ENCODE measurements around the gene NUDT1.

Gene NUDT1

DNA sequence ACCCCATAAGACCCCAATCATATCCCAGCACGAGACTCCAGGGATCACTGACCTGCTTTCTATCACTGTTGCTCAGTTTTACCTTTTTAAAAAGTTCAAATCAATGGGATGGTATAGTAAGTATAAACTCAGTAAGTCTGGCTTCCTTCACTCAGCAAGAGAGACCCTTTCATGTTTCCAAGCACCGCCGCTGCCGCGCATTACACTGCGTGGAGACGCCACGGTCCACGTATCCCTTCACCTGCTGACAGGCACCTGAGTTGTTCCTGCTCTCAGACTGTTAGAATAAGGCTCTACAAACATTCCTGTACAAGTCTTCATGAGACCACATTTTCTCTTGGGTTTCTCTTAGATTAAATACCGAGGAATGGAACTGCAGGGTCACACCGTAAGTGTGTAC is 37.6 kb upstream of the NUDT1 start:
- in situ Hi-C loops (cut with MboI; ENCODE audit: low sequenced_read_pairs) = loop anchor here (25.0 kb wide), 1 partner anchor 417 kb away; no protein-coding TSS in a partner anchor

GRCh38 chr7:2205036-2205780 is 36.8 kb upstream of the NUDT1 start:
- in situ Hi-C loops (cut with MboI; ENCODE audit: low sequenced_read_pairs) = loop anchor here (25.0 kb wide), 1 partner anchor 418 kb away; no protein-coding TSS in a partner anchor

GRCh38 chr7:2208712-2209111 is 33.3 kb upstream of the NUDT1 start:
- in situ Hi-C loops (cut with MboI; ENCODE audit: low sequenced_read_pairs) = loop anchor here (25.0 kb wide), 1 partner anchor 421 kb away; no protein-coding TSS in a partner anchor

GRCh38 chr7:2209146-2209960 is 32.7 kb upstream of the NUDT1 start:
- in situ Hi-C loops (cut with MboI; ENCODE audit: low sequenced_read_pairs) = loop anchor here (25.0 kb wide), 1 partner anchor 422 kb away; no protein-coding TSS in a partner anchor

DNA sequence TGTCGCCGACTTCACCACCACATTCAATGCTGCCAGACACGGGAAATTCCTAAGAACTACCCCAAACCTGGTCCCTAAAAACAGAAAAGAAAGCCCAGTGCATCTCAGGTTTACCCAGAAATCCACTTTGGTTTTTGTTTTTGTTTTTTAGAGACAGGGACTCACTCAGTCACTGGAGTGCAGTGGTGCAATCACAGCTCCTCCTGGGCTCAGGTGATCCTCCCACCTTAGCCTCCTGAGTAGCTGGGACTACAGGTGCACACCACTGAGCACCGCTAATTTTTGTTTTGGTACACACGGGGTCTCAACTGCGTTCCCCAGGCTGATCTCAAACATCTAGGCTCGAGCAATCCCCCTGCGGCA is 32.1 kb upstream of the NUDT1 start:
- in situ Hi-C loops (cut with MboI; ENCODE audit: low sequenced_read_pairs) = loop anchor here (25.0 kb wide), 1 partner anchor 423 kb away; no protein-coding TSS in a partner anchor

DNA sequence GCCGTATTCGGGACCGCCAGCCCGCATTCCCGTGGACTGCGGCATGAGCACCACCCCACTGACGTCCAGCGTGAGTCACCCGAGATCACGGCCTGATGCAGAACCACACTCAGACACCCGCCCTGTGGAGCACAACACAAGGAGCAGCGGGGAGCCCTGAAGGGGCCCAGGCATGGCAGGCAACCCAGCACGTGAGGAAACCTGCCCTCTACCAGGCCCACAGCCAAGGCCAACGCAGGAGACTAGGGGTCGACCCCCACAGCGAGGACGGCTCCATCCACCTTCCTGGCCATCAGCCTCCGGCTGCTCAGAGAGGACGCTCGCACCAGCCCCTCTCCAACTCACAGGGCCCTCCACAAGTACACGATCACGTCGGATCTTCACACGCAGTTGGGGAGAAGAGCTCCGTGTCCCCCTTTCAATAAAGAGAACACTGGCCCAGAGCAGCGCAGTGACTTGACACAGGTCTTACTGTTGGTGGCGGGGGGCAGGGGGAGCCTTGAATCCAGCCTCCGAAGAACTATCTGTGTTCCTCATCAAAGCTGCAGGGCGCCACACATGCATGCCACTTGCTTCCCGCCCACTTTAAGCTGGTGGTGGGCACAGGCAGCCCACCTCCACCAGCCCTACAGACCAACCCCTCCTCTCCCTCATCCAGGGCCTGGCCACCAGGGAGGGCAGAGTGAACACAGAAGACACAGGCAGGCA is 31.3 kb upstream of the NUDT1 start:
- in situ Hi-C loops (cut with MboI; ENCODE audit: low sequenced_read_pairs) = loop anchor here (25.0 kb wide), 1 partner anchor 423 kb away; no protein-coding TSS in a partner anchor

DNA sequence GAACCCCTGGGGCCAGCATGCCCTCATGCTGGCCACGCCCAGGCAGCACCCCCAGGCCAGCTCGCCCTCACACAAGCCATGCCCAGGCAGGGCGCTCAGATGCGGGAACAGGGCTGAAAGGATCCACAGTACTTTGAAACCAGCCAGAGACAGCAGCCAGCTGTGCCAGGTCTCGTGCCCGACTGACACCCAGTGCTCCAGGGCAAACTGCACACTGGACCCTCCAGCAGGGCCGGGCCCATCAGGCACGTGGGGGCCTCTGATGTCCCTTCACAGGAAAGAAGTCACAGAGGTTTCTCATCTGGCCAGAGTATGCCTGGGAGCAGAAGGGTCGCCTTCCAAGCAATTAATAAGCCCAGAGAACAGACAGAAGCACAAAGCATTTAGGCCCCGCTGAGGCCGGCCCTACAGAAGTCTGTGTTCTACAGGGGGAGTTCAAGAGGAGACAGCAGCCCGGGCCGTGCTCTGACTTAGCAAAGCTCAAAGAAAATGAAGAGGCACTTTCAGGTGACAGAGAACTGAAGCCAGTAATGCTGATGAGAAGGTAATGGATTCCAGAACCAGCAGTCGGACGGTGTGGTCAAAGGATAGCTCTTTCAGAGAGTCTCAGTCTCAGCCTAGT is 30.7 kb upstream of the NUDT1 start:
- in situ Hi-C loops (cut with MboI; ENCODE audit: low sequenced_read_pairs) = loop anchor here (25.0 kb wide), 1 partner anchor 424 kb away; no protein-coding TSS in a partner anchor

DNA sequence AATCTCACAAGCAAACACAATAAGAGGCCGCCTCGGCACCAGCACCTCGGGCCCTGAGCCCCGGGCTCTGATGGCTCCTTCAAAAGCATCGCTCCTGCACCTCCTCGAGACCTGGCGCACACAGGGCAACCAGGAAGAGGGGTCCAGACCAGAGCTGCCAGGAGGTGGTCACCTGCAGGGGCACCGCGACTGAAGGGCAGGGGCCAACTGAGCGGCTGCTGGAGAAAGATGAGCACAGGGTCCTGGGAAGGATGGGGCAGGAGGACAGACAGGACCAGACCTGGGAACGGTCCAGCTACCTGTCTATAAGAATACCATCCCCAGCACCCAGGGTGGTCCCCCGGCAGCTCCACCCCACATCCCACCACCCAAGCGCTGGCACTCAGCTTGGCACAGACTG is 30.1 kb upstream of the NUDT1 start:
- in situ Hi-C loops (cut with MboI; ENCODE audit: low sequenced_read_pairs) = loop anchor here (25.0 kb wide), 1 partner anchor 425 kb away; no protein-coding TSS in a partner anchor

DNA sequence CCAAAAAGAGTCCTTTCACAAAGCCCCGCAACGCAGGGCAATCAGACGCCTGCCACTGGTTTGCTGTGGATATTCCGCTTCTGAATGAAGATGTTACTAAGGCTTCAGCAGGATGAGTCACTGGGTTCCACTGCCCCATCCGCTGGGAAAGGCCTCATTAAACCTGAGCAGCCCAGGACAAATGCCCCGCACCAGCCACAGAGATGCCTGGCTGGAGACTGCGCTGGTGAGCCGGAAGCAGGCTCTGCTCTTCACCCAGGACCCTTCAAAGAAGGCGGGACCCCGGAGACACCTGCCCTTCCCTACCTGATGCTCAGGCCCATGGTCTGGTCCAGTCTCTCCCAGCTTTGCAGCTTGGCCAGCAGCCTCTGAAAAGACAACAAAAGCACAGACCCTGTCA is 29.1 kb upstream of the NUDT1 start:
- in situ Hi-C loops (cut with MboI; ENCODE audit: low sequenced_read_pairs) = loop anchor here (25.0 kb wide), 1 partner anchor 426 kb away; no protein-coding TSS in a partner anchor

DNA sequence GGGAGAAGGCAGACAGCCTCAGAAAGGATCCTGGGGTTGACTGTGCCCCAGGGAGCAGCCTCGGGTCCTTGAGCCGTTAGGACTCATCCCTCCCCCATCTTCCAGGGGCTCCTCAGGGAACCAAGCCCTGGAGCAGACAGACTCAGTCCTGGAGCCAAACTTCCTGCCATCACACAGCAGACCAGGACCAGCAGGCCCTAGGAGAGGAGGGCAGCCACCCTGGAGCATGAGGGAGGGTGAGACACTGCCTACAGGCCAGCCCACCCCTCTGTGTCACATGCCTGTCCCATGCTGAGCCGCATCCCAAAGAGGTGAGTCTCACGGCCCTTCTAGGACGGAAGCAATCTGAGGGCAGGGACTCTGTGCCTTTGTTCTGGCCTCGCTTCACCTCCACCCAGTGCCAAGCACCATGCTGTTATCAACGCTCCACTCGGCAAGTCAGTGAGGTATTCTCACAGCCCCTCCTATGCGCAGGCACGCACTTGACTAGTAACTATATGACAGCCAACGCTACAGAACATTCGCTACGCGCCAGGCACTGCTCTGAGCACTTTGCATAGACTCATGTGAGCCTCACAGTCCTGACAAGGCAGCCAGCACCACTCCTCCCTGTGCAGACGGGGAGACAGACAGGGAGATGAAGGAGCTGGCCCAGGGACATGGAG is 28.3 kb upstream of the NUDT1 start:
- in situ Hi-C loops (cut with MboI; ENCODE audit: low sequenced_read_pairs) = loop anchor here (25.0 kb wide), 1 partner anchor 426 kb away; no protein-coding TSS in a partner anchor

DNA sequence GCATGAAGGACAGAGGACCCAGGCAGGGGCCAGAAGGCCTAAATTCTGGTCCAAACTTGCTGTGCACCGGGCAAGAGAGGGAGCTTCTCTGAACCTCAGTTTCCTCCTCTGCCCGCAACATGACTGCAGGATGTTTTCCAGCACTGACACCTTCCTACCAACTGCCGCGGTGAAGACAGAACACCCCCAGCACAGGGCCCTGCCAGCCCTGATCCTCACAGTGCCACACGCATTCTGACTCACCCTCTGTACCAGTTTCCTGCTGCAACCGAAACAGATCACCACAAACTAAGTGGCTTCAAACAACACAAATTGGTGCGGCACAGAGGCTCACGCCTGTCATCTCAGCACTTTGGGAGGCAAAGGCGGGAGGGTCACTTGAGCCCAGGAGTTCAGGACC is 27.4 kb upstream of the NUDT1 start:
- in situ Hi-C loops (cut with MboI; ENCODE audit: low sequenced_read_pairs) = loop anchor here (25.0 kb wide), 1 partner anchor 427 kb away; no protein-coding TSS in a partner anchor

- in situ Hi-C loops (cut with MboI; ENCODE audit: low sequenced_read_pairs) = loop anchor here (25.0 kb wide), 1 partner anchor 429 kb away; no protein-coding TSS in a partner anchor
Observed at GRCh38 chr7:2215851-2216250, 26.2 kb upstream of the NUDT1 start.

- in situ Hi-C loops (cut with MboI; ENCODE audit: low sequenced_read_pairs) = loop anchor here (25.0 kb wide), 1 partner anchor 430 kb away; no protein-coding TSS in a partner anchor
Observed at GRCh38 chr7:2217206-2217605, 24.8 kb upstream of the NUDT1 start.

GRCh38 chr7:2217716-2218443 is 24.1 kb upstream of the NUDT1 start:
- in situ Hi-C loops (cut with MboI; ENCODE audit: low sequenced_read_pairs) = loop anchor here (25.0 kb wide), 1 partner anchor 431 kb away; no protein-coding TSS in a partner anchor

- in situ Hi-C loops (cut with MboI; ENCODE audit: low sequenced_read_pairs) = loop anchor here (25.0 kb wide), 1 partner anchor 431 kb away; no protein-coding TSS in a partner anchor
Observed at GRCh38 chr7:2218444-2218785, 23.6 kb upstream of the NUDT1 start.

DNA sequence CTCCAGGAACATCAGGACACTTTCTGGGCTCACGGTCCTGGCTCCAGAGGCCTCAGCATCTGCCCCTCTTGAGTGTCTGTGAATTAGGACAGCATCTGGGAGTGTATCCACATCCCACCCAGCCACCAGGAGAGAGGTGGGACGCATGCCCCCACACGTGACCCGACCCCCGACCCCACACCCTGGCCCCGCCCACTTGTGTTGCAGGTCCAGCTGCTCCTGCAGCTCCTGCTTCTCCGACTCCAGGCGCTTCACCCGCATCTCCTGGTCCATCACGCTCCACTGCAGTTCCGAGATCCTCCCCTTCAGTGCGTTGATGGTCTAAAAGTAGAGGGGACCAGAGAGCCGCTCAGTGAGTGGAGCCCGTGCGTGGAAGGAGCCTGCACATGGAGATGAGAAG is 22.9 kb upstream of the NUDT1 start:
- in situ Hi-C loops (cut with MboI; ENCODE audit: low sequenced_read_pairs) = loop anchor here (25.0 kb wide), 1 partner anchor 432 kb away; no protein-coding TSS in a partner anchor

DNA sequence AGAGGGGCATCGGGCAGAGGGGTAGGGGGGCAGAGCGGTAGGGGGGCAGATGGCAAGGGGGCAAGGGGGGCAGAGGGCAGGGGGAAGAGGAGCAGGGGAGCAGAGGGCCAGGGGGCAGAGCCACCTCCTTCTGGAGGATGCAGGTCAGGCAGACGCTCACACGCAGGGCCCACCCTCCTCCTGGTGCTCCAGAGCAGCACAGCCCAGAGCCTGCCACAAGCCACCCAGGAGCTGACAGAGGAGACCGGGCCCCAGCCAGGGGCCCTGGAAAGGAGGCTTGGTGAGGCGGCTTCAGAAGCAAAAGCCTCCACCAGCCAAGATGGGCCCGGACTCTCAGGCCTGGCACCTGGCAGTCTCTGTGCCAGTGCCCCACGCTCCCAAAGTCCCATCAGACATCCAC is 22.4 kb upstream of the NUDT1 start:
- in situ Hi-C loops (cut with MboI; ENCODE audit: low sequenced_read_pairs) = loop anchor here (25.0 kb wide), 1 partner anchor 432 kb away; no protein-coding TSS in a partner anchor

- in situ Hi-C loops (cut with MboI; ENCODE audit: low sequenced_read_pairs) = loop anchor here (25.0 kb wide), 1 partner anchor 433 kb away; no protein-coding TSS in a partner anchor
Observed at GRCh38 chr7:2220030-2220429, 22.0 kb upstream of the NUDT1 start.

- in situ Hi-C loops (cut with MboI; ENCODE audit: low sequenced_read_pairs) = loop anchor here (25.0 kb wide), 1 partner anchor 433 kb away; no protein-coding TSS in a partner anchor
Observed at GRCh38 chr7:2220506-2220905, 21.5 kb upstream of the NUDT1 start.
